ENCODE measurements around the gene NBPF12.
"Not testable (repeated sequence)": the region's sequence is repeated elsewhere in the genome, so short reads cannot be mapped to it uniquely, and the experiment has no call there.

DNA sequence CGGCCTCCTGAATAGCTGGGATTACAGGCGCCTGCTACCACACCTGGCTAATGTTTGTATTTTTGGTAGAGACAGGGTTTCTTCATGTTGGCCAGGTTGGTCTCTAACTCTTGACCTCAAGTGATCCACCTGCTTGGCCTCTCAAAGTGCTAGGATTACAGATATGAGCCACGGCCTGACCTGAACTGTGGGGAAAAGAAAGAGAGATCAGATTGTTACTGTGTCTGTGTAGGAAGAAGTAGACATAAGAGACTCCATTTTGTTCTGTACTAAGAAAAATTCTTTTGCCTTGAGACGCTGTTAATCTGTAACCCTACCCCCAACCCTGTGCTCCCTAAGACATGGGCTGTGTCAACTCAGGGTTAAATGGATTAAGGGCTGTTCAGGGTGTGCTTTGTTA is 10.0 kb downstream of the NBPF12 start:
- TF ChIP-seq EZH2phosphoT487 (IDR thresholded peaks at IDR 0.05; ENCODE audit: borderline replicate concordance, low read length) = not testable (repeated sequence)
- TF ChIP-seq, protein P1, sequence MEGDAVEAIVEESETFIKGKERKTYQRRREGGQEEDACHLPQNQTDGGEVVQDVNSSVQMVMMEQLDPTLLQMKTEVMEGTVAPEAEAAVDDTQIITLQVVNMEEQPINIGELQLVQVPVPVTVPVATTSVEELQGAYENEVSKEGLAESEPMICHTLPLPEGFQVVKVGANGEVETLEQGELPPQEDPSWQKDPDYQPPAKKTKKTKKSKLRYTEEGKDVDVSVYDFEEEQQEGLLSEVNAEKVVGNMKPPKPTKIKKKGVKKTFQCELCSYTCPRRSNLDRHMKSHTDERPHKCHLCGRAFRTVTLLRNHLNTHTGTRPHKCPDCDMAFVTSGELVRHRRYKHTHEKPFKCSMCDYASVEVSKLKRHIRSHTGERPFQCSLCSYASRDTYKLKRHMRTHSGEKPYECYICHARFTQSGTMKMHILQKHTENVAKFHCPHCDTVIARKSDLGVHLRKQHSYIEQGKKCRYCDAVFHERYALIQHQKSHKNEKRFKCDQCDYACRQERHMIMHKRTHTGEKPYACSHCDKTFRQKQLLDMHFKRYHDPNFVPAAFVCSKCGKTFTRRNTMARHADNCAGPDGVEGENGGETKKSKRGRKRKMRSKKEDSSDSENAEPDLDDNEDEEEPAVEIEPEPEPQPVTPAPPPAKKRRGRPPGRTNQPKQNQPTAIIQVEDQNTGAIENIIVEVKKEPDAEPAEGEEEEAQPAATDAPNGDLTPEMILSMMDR (IDR thresholded peaks at IDR 0.05; ENCODE audit: low read depth, low read length, poor library complexity, severe bottlenecking) = not testable (repeated sequence)
